ENCODE results near the gene ST6GALNAC3. TPM values are rescaled to one million over a fixed set of nuclear protein-coding genes. Genes with fewer than 3 reads are reported as not detected.
"Not testable (repeated sequence)": the region's sequence is repeated elsewhere in the genome, so short reads cannot be mapped to it uniquely, and the experiment has no call there.

ST6GALNAC3 gene
- total and polyA plus RNA-seq, 11 donors, result 2.5 to 7.7 (median 4.4) TPM

- peaks cover 0 to 3% (median 0%) of the 10 kb centered on the region in 9 donors for H3K27me3 ChIP-seq
These were observed 28.4 kb upstream of the ST6GALNAC3 start for GRCh38 chr1:76046149-76046548.

GRCh38 chr1:76048219-76048618, 26.3 kb upstream of the ST6GALNAC3 start:
- intact Hi-C loops (cut with DNase I), result no loop called here
- Histone ChIP-seq H3K36me3 (no peaks in the 10 kb centered on the region), H3K9me3 (peaks cover 0 to 5% (median 0%) of the 10 kb centered on the region in 12 donors), H3K27me3 (no peaks in the 10 kb centered on the region), H3K4me1 (no peaks in the 10 kb centered on the region), H3K27ac (no peak overlapping the region), H3K4me3 (no peak overlapping the region)
- no peak for DNase-seq
- 89 to 100% (median 93%) methylated on average over 1 of the region's 1 CpG for WGBS, 4 donors
- TF ChIP-seq, protein P1, sequence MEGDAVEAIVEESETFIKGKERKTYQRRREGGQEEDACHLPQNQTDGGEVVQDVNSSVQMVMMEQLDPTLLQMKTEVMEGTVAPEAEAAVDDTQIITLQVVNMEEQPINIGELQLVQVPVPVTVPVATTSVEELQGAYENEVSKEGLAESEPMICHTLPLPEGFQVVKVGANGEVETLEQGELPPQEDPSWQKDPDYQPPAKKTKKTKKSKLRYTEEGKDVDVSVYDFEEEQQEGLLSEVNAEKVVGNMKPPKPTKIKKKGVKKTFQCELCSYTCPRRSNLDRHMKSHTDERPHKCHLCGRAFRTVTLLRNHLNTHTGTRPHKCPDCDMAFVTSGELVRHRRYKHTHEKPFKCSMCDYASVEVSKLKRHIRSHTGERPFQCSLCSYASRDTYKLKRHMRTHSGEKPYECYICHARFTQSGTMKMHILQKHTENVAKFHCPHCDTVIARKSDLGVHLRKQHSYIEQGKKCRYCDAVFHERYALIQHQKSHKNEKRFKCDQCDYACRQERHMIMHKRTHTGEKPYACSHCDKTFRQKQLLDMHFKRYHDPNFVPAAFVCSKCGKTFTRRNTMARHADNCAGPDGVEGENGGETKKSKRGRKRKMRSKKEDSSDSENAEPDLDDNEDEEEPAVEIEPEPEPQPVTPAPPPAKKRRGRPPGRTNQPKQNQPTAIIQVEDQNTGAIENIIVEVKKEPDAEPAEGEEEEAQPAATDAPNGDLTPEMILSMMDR (IDR thresholded peaks at IDR 0.05), result no peak
- no peak for TF ChIP-seq POLR2A (IDR thresholded peaks at IDR 0.05)
- no peak for ATAC-seq

More at GRCh38 chr1:76046149-76046548, 28.4 kb upstream of the ST6GALNAC3 start:
- intact Hi-C loops (cut with DNase I), result no loop called here
- Histone ChIP-seq H3K4me3 (no peak overlapping the region), H3K27ac (no peak overlapping the region), H3K9me3 (peaks cover 0 to 5% (median 0%) of the 10 kb centered on the region in 12 donors), H3K36me3 (no peaks in the 10 kb centered on the region), H3K4me1 (no peaks in the 10 kb centered on the region)
- TF ChIP-seq, protein P1 (IDR thresholded peaks at IDR 0.05), result no peak
- TF ChIP-seq POLR2A (IDR thresholded peaks at IDR 0.05), result no peak
- DNase-seq (no peak), ATAC-seq (no peak)
- WGBS, 4 donors, result 86 to 93% (median 89%) methylated on average over 2 of the region's 2 CpGs

GRCh38 chr1:76048926-76049325, 25.6 kb upstream of the ST6GALNAC3 start:
- H3K27me3 ChIP-seq, result no peaks in the 10 kb centered on the region
- intact Hi-C loops (cut with DNase I), result no loop called here
- H3K9me3 ChIP-seq, result peaks cover 0 to 5% (median 0%) of the 10 kb centered on the region in 12 donors
- H3K4me1 ChIP-seq, result no peaks in the 10 kb centered on the region
- no peak overlapping the region for H3K27ac ChIP-seq
- ATAC-seq, result no peak
- no peak for DNase-seq
- no peak for TF ChIP-seq POLR2A (IDR thresholded peaks at IDR 0.05)
- TF ChIP-seq, protein P1 (IDR thresholded peaks at IDR 0.05), result no peak
- H3K36me3 ChIP-seq, result no peaks in the 10 kb centered on the region
- WGBS, 4 donors, result 43 to 55% (median 47%) methylated on average over 1 of the region's 1 CpG
- H3K4me3 ChIP-seq, result no peak overlapping the region

DNA sequence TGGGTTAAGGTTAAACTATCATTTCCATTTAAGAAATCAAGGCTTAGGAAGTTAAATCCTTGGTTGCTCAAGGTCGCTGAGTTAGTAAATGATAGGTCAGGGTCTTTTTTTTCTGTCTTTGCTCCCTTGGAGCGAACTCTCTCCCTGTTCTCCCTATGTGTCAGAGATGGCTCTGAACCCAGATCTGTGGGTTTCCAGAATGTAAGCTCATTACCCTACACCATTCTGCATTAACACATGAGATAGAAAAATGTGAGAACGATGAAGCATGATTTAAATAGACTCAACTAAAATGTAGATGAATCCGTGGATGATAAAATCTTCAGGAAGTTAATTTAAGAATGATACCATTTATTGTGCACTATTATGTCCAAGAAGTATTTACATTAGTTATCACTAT, 25.0 kb upstream of the ST6GALNAC3 start:
- no peak for TF ChIP-seq POLR2A (IDR thresholded peaks at IDR 0.05)
- TF ChIP-seq, protein P1 (IDR thresholded peaks at IDR 0.05), result no peak
- ATAC-seq (no peak), DNase-seq (no peak)
- Histone ChIP-seq H3K9me3 (peaks cover 0 to 5% (median 0%) of the 10 kb centered on the region in 12 donors), H3K27me3 (no peaks in the 10 kb centered on the region), H3K4me3 (no peak overlapping the region), H3K36me3 (no peaks in the 10 kb centered on the region), H3K4me1 (no peaks in the 10 kb centered on the region), H3K27ac (no peak overlapping the region)
- 73 to 75% (median 75%) methylated on average over 4 of the region's 4 CpGs for WGBS, 4 donors
- intact Hi-C loops (cut with DNase I), result no loop called here

DNA sequence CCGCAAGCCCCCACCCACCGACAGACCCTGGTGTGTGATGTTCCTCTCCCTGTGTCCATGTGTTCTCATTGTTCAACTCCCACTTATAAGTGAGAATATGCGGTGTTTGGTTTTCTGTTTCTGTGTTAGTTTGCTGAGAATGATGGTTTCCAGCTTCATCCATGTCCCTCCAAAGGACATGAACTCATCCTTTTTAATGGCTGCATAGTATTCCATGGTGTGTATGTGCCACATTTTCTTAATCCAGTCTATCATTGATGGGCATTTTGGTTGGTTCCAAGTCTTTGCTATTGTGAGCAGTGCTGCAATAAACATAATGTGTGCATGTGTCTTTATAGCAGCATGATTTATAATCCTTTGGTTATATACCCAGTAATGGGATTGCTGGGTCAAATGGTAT, 24.5 kb upstream of the ST6GALNAC3 start:
- WGBS, 4 donors, result 92 to 100% (median 99%) methylated on average over 3 of the region's 3 CpGs
- DNase-seq; intact Hi-C loops (cut with DNase I); H3K36me3 ChIP-seq; H3K4me3 ChIP-seq; ATAC-seq; H3K4me1 ChIP-seq; H3K27ac ChIP-seq; H3K27me3 ChIP-seq; H3K9me3 ChIP-seq: not testable (repeated sequence)

All from heart left ventricle (tissue), 16 donors.